B cell (primary cell): Measurements from ENCODE around the gene LRG1. TPM values are rescaled to one million over a fixed set of nuclear protein-coding genes. Genes with fewer than 3 reads are reported as not detected.

Experiments used
- ATAC-seq: fragments of 200-7000 bp; cut with Tn5 transposase; one replicate; pipeline ENCODE4 v1.10.0; 2021; ENCODE audit warnings: low read depth, mild to moderate bottlenecking, moderate number of reproducible peaks, moderate library complexity
- CTCF ChIA-PET: fragments of 350-600 bp; sonication (Branson Sonifier 250); formaldehyde crosslinking; loops from one replicate; lab custom pipeline; 2021; ENCODE audit warnings: antibody characterized with exemption, inconsistent platforms; lab: Charles Lee
- POLR2A ChIA-PET: fragments of 350-600 bp; sonication (Branson Sonifier 250); formaldehyde crosslinking; loops from one replicate; lab custom pipeline; 2021; ENCODE audit warnings: antibody characterized with exemption; lab: Charles Lee
- DNase-seq: peaks from one replicate; pipeline ENCODE4 v3.0.0; 2013
- H2AFZ ChIP-seq: 2 replicates; pipeline ENCODE4 v1.6.1; 2012; ENCODE audit warnings: mild to moderate bottlenecking, low read depth, low read length; ENCODE audit not compliant: insufficient read depth, poor library complexity, severe bottlenecking
- H3K27ac ChIP-seq, 2 donors: 1 replicate in 1 of 2; 2 replicates in 1 of 2; pipeline ENCODE4 v1.5.1; 2012 to 2013; ENCODE audit warnings: low read length in 2 of 2, mild to moderate bottlenecking in 2 of 2, moderate library complexity in 1 of 2
- H3K27me3 ChIP-seq, 4 experiments: fragments of 200-600 bp in 1 of 4; sonication (generic) in 1 of 4; replicated peaks in 1 of 4; 1 replicate in 2 of 4; 2 replicates in 2 of 4; pipeline versions ENCODE4 v1.6.1 to v1.7.0; 2013 to 2016; ENCODE audit warnings: low read length in 3 of 4, mild to moderate bottlenecking in 2 of 4, mixed read lengths in 1 of 4, moderate library complexity in 1 of 4; ENCODE audit not compliant: insufficient read depth in 4 of 4, control insufficient read depth in 3 of 4; ENCODE audit errors: control extremely low read depth in 1 of 4
- H3K36me3 ChIP-seq, 2 experiments: replicated peaks in 1 of 2; 1 replicate in 1 of 2; 2 replicates in 1 of 2; pipeline versions ENCODE4 v1.6.1 to v1.7.1; 2013; ENCODE audit warnings: low read length in 1 of 2; ENCODE audit not compliant: insufficient read depth in 2 of 2, control insufficient read depth in 1 of 2; ENCODE audit errors: control extremely low read depth in 1 of 2, extremely low read depth in 1 of 2
- H3K4me1 ChIP-seq, 2 donors: fragments of 200-600 bp in 1 of 2; sonication (generic) in 1 of 2; 1 replicate in 1 of 2; 2 replicates in 1 of 2; pipeline versions ENCODE4 v1.5.1 to v1.6.1; 2013 to 2017; ENCODE audit warnings: low read length in 2 of 2; ENCODE audit not compliant: control insufficient read depth in 2 of 2, insufficient read depth in 2 of 2
- H3K4me2 ChIP-seq: replicated peaks from 2 replicates; pipeline ENCODE3; 2012; ENCODE audit warnings: mild to moderate bottlenecking, low read depth, low read length; ENCODE audit not compliant: poor library complexity, severe bottlenecking
- H3K4me3 ChIP-seq, 5 experiments: fragments of 200-600 bp in 1 of 5; sonication (generic) in 1 of 5; 1 replicate in 3 of 5; 2 replicates in 2 of 5; pipeline versions ENCODE4 v1.5.1 to v1.7.0; 2011 to 2016; ENCODE audit warnings: low read length in 4 of 5, mild to moderate bottlenecking in 4 of 5, low read depth in 2 of 5, control low read depth in 1 of 5, moderate library complexity in 1 of 5; ENCODE audit not compliant: insufficient read depth in 1 of 5; ENCODE audit errors: control extremely low read depth in 1 of 5, extremely low read depth in 1 of 5
- H3K79me2 ChIP-seq: fragments of 200-600 bp; sonication (generic); one replicate; pipeline ENCODE4 v1.6.0; 2016; ENCODE audit warnings: low read length; ENCODE audit not compliant: control insufficient read depth, insufficient read depth
- H3K9ac ChIP-seq: fragments of 200-600 bp; sonication (generic); 2 replicates; pipeline ENCODE4 v1.6.1; 2017; ENCODE audit warnings: mild to moderate bottlenecking, low read length, moderate library complexity
- H3K9me3 ChIP-seq, 3 donors: one replicate each; pipeline versions ENCODE4 v1.6.1 to v1.7.1; 2013; ENCODE audit warnings: low read length in 2 of 3; ENCODE audit not compliant: control insufficient read depth in 2 of 3, insufficient read depth in 1 of 3; ENCODE audit errors: control extremely low read depth in 1 of 3
- H4K20me1 ChIP-seq: 2 replicates; pipeline ENCODE4 v1.6.0; 2012; ENCODE audit warnings: mild to moderate bottlenecking, low read length; ENCODE audit not compliant: insufficient read depth, control insufficient read depth, poor library complexity, severe bottlenecking
- H3K27ac Mint-ChIP-seq: one replicate; pipeline ENCODE4 v1.8.0; 2021; ENCODE audit warnings: mixed read lengths
- H3K27me3 Mint-ChIP-seq: one replicate; pipeline ENCODE4 v1.8.0; 2021; ENCODE audit warnings: mixed read lengths
- H3K4me1 Mint-ChIP-seq: one replicate; pipeline ENCODE4 v1.8.0; 2021; ENCODE audit warnings: mixed read lengths
- H3K4me3 Mint-ChIP-seq: one replicate; pipeline ENCODE4 v1.8.0; 2021; ENCODE audit warnings: mixed read lengths
- H3K9me3 Mint-ChIP-seq: one replicate; pipeline ENCODE4 v1.8.0; 2022; ENCODE audit warnings: mixed read lengths; ENCODE audit not compliant: insufficient read depth
- EZH2 ChIP-seq: IDR thresholded peaks from 2 replicates; pipeline ENCODE4 v1.6.1; 2012; ENCODE audit warnings: borderline replicate concordance, low read depth, mild to moderate bottlenecking, moderate library complexity, low read length; ENCODE audit not compliant: insufficient read depth, poor library complexity, severe bottlenecking
- WGBS: methylation state at CpG from one replicate; pipeline ENCODE4 v1.1.5; 2013; ENCODE audit warnings: missing lambda C conversion rate; ENCODE audit not compliant: insufficient coverage; 5-methylcytosine and 5-hydroxymethylcytosine counted together
- intact Hi-C: fragments of 100-400 bp; cut with micrococcal nuclease; formaldehyde crosslinking; loops from one replicate; pipeline ENCODE4 v1.10.0; 2022
- polyA plus RNA-seq: library from polyadenylated mRNA; depleted of rRNA; stranded (reverse); fragments of >200 nt; gene quantifications from 2 replicates; pipeline ENCODE4 v1.2.3, GENCODE V29; 2012
- total RNA-seq, 2 donors: library from RNA; stranded (reverse); fragments of 120-200 nt in 1 of 2; gene quantifications; 1 replicate in 1 of 2; 2 replicates in 1 of 2; pipeline versions ENCODE4 v1.2.3 to v1.2.4, GENCODE V29; 2013 to 2022
- TF ChIP-seq, protein P1 (sequence below): fragments of 200-600 bp; IDR thresholded peaks from one replicate; pipeline ENCODE4 v1.8.0; 2022; ENCODE audit warnings: antibody characterized with exemption, mild to moderate bottlenecking

LRG1 gene
- total and polyA plus RNA-seq, 2 donors (not counting 1 experiment from before 2014, with no cell fraction given) = 0.21 to 0.27 TPM

DNA sequence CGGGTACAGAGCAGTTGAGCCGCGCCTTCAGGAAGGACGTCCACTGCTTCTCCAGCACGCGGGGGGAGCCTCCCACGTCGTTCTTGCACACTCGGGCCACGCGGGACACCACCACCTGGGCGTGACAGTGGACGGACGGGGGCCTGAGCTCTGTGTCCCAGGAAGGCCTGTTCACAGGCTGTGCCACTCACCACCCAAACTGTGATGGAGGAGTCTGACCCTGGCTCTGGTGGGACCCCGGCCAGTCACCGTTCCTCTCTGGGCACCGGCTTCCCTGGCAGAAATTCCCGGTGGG is 12.6 kb upstream of the LRG1 start:
- ATAC-seq (no peak), DNase-seq (no peak)
- CTCF ChIA-PET = no interaction called here
- TF ChIP-seq, protein P1, sequence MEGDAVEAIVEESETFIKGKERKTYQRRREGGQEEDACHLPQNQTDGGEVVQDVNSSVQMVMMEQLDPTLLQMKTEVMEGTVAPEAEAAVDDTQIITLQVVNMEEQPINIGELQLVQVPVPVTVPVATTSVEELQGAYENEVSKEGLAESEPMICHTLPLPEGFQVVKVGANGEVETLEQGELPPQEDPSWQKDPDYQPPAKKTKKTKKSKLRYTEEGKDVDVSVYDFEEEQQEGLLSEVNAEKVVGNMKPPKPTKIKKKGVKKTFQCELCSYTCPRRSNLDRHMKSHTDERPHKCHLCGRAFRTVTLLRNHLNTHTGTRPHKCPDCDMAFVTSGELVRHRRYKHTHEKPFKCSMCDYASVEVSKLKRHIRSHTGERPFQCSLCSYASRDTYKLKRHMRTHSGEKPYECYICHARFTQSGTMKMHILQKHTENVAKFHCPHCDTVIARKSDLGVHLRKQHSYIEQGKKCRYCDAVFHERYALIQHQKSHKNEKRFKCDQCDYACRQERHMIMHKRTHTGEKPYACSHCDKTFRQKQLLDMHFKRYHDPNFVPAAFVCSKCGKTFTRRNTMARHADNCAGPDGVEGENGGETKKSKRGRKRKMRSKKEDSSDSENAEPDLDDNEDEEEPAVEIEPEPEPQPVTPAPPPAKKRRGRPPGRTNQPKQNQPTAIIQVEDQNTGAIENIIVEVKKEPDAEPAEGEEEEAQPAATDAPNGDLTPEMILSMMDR = no peak
- no peak for TF ChIP-seq EZH2
- Histone ChIP-seq H3K9ac (no peak overlapping the region), H3K27me3 (no peaks in the 10 kb centered on the region), H3K9me3 (peaks cover 0 to 14% (median 0%) of the 10 kb centered on the region in 3 donors), H3K36me3 (no peaks in the 10 kb centered on the region), H3K4me3 (no peak overlapping the region), H3K4me2 (no peak overlapping the region), H2AFZ (no peak overlapping the region), H4K20me1 (no peaks in the 10 kb centered on the region), H3K27ac (no peak overlapping the region), H3K4me1 (no peaks in the 10 kb centered on the region), H3K79me2 (no peaks in the 10 kb centered on the region)
- H3K27me3 Mint-ChIP-seq = peaks cover 13% of the 10 kb centered on the region
- 95% methylated on average over 18 of the region's 18 CpGs for WGBS
- H3K4me1 Mint-ChIP-seq = no peaks in the 10 kb centered on the region
- H3K4me3 Mint-ChIP-seq = no peak overlapping the region
- POLR2A ChIA-PET = no interaction called here
- intact Hi-C loops = no loop called here
- no peaks in the 10 kb centered on the region for H3K9me3 Mint-ChIP-seq
- no peak overlapping the region for H3K27ac Mint-ChIP-seq

DNA sequence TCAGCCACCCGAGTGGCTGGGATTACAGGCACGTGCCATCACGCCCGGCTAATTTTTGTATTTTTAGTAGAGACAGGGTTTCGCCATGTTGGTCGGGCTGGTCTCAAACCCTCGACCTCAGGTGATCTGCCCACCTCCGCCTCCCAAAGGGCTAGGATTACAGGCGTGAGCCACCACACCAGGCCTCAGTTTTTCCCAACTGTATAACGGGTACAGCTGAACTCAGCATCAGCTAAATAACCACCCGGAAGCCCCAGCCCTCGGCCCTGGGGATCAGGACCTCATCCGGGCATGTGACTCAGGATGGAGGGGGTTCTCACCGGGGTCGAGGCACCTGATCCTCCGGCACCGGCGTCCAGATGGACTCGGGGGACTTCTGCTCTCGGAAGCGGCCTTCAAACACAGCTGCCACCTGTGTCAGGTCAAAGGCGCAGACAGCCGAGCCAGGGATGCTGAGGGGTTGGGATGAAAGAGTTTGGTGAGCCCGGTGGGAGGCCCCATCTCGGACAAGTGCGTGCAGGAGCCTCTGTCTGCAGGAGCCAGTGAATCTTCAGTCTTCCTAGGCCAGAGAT is 10.7 kb upstream of the LRG1 start:
- no peaks in the 10 kb centered on the region for H4K20me1 ChIP-seq
- no peaks in the 10 kb centered on the region for H3K4me1 ChIP-seq
- ATAC-seq (no peak), DNase-seq (no peak)
- H3K9ac ChIP-seq = no peak overlapping the region
- no peaks in the 10 kb centered on the region for H3K4me1 Mint-ChIP-seq
- H3K27ac Mint-ChIP-seq = no peak overlapping the region
- intact Hi-C loops = no loop called here
- no peaks in the 10 kb centered on the region for H3K27me3 ChIP-seq
- H3K9me3 ChIP-seq = peaks cover 0 to 8% (median 0%) of the 10 kb centered on the region in 3 donors
- H3K4me3 ChIP-seq = no peak overlapping the region
- H3K27ac ChIP-seq = no peak overlapping the region
- no peaks in the 10 kb centered on the region for H3K79me2 ChIP-seq
- 88% methylated on average over 21 of the region's 26 CpGs for WGBS
- no peaks in the 10 kb centered on the region for H3K9me3 Mint-ChIP-seq
- H3K4me2 ChIP-seq = no peak overlapping the region
- ChIA-PET CTCF (no interaction called here), POLR2A (no interaction called here)
- H3K36me3 ChIP-seq = no peaks in the 10 kb centered on the region
- no peak for TF ChIP-seq EZH2
- TF ChIP-seq, protein P1 = no peak
- H3K27me3 Mint-ChIP-seq = peaks cover 13% of the 10 kb centered on the region
- H2AFZ ChIP-seq = no peak overlapping the region
- no peak overlapping the region for H3K4me3 Mint-ChIP-seq
